HCT116 (cell line): ENCODE measurements around the gene DCST2. TPM values are rescaled to one million over a fixed set of nuclear protein-coding genes. Genes with fewer than 3 reads are reported as not detected.
A peak's percentile ranks its signal among the peaks of the same experiment; 100 is the strongest.

Experiments
- ATAC-seq: fragments of 200-7000 bp; cut with Tn5 transposase; 2 replicates; pipeline ENCODE4 v1.9.1; 2020; ENCODE audit warnings: mild to moderate bottlenecking, moderate library complexity
- BruUV-seq: library from RNA; stranded (reverse); fragments of 400-500 nt; replicated peaks from 2 replicates; lab custom pipeline; 2021; lab: Mats Ljungman, UMichigan
- CTCF ChIA-PET: fragments of 300-600 bp; sonication (Branson Sonifier 250); formaldehyde crosslinking; loops from one replicate; lab custom pipeline; 2021; ENCODE audit warnings: antibody characterized with exemption; lab: Charles Lee
- POLR2A ChIA-PET: fragments of 300-600, 350-600 bp; sonication (Branson Sonifier 250); formaldehyde crosslinking; loops from one replicate; lab custom pipeline; 2021; ENCODE audit warnings: antibody characterized with exemption; lab: Charles Lee
- RAD21 ChIA-PET, 2 experiments: fragments of 300-600 bp; sonication (Branson Sonifier 250); formaldehyde crosslinking; loops; one replicate each; lab custom pipeline; 2023; ENCODE audit warnings: low total read pairs in 2 of 2; ENCODE audit not compliant: uncharacterized antibody in 2 of 2, unreplicated experiment in 2 of 2, low non-redundant PET in 1 of 2; lab: Charles Lee
- DNase-seq: peaks from one replicate; pipeline ENCODE4 v3.0.0-alpha.2; 2010; ENCODE audit warnings: low read depth, low spot score
- H2AFZ ChIP-seq: fragments of 200-600 bp; shearing (Covaris generic), sonication (generic); 2 replicates; pipeline ENCODE4 v1.6.1; 2017; ENCODE audit warnings: low read depth, mixed run types, mixed read lengths, antibody characterized with exemption, low read length; ENCODE audit not compliant: poor library complexity, severe bottlenecking
- H3K27ac ChIP-seq: 2 replicates; pipeline ENCODE4 v1.5.1; 2012; ENCODE audit warnings: low read depth, low read length
- H3K27me3 ChIP-seq: fragments of 200-600 bp; sonication (generic); 2 replicates; pipeline ENCODE4 v1.6.1; 2016; ENCODE audit warnings: mixed run types, low read length, mixed read lengths; ENCODE audit not compliant: insufficient read depth
- H3K36me3 ChIP-seq, 2 experiments: fragments of 200-500 bp in 1 of 2; fragments of 200-600 bp in 1 of 2; sonication (Bioruptor generic) in 1 of 2; sonication (generic) in 1 of 2; 2 replicates each; pipeline versions ENCODE4 v1.5.1 to v1.6.1; 2014 to 2016; ENCODE audit warnings: low read length in 2 of 2, inconsistent platforms in 1 of 2, mixed read lengths in 1 of 2, mixed run types in 1 of 2; ENCODE audit not compliant: insufficient read depth in 2 of 2, control insufficient read depth in 1 of 2
- H3K4me1 ChIP-seq, 2 experiments: fragments of 200-600 bp in 1 of 2; sonication (generic) in 1 of 2; 2 replicates each; pipeline versions ENCODE4 v1.5.1 to v1.6.1; 2012 to 2017; ENCODE audit warnings: low read length in 2 of 2, inconsistent platforms in 1 of 2, mild to moderate bottlenecking in 1 of 2, mixed read lengths in 1 of 2, mixed run types in 1 of 2, moderate library complexity in 1 of 2; ENCODE audit not compliant: insufficient read depth in 2 of 2, control insufficient read depth in 1 of 2
- H3K4me2 ChIP-seq: fragments of 200-600 bp; sonication (generic); 2 replicates; pipeline ENCODE4 v1.6.1; 2017; ENCODE audit warnings: mixed run types, low read length, mixed read lengths
- H3K4me3 ChIP-seq, 2 experiments: fragments of 200-600 bp in 1 of 2; sonication (generic) in 1 of 2; replicated peaks in 1 of 2; 2 replicates each; pipeline ENCODE4 v1.5.1; 2011 to 2016; ENCODE audit warnings: low read length in 2 of 2, control low read depth in 1 of 2, low read depth in 1 of 2, mild to moderate bottlenecking in 1 of 2, mixed read lengths in 1 of 2, mixed run types in 1 of 2
- H3K79me2 ChIP-seq: fragments of 200-600 bp; sonication (generic); 2 replicates; pipeline ENCODE4 v1.6.1; 2017; ENCODE audit warnings: mild to moderate bottlenecking, mixed run types, low read length, moderate library complexity, mixed read lengths; ENCODE audit not compliant: insufficient read depth
- H3K9ac ChIP-seq: fragments of 200-600 bp; sonication (generic); 2 replicates; pipeline ENCODE4 v1.6.1; 2016; ENCODE audit warnings: low read length, mixed read lengths
- H3K9me2 ChIP-seq: fragments of 200-600 bp; sonication (generic), shearing (Covaris generic); 2 replicates; pipeline ENCODE4 v1.6.1; 2017; ENCODE audit warnings: mixed run types, mild to moderate bottlenecking, moderate library complexity; ENCODE audit not compliant: insufficient read depth
- H3K9me3 ChIP-seq, 2 experiments: fragments of 200-500 bp in 1 of 2; fragments of 200-600 bp in 1 of 2; sonication (Bioruptor generic) in 1 of 2; sonication (generic) in 1 of 2; 2 replicates each; pipeline ENCODE4 v1.6.1; 2014 to 2017; ENCODE audit warnings: low read length in 2 of 2, mixed read lengths in 2 of 2, inconsistent platforms in 1 of 2, low read depth in 1 of 2, mild to moderate bottlenecking in 1 of 2, mixed run types in 1 of 2, moderate library complexity in 1 of 2; ENCODE audit not compliant: control insufficient read depth in 1 of 2, insufficient read depth in 1 of 2
- H4K20me1 ChIP-seq: fragments of 200-600 bp; sonication (generic), shearing (Covaris generic); 2 replicates; pipeline ENCODE4 v1.6.1; 2017; ENCODE audit warnings: mixed run types, mild to moderate bottlenecking, moderate library complexity; ENCODE audit not compliant: insufficient read depth
- POLR2A ChIP-seq: IDR thresholded peaks from 2 replicates; pipeline ENCODE4 v1.7.0; 2011; ENCODE audit warnings: borderline replicate concordance; ENCODE audit not compliant: insufficient read depth, insufficient read length; ENCODE audit errors: extremely low read depth
- RAD21 ChIP-seq: IDR thresholded peaks from 2 replicates; pipeline ENCODE4 v1.6.1; 2012; ENCODE audit warnings: low read depth, mild to moderate bottlenecking
- SIN3A ChIP-seq: IDR thresholded peaks from 2 replicates; pipeline ENCODE4 v1.6.1; 2012; ENCODE audit warnings: low read depth
- SRF ChIP-seq: IDR thresholded peaks from 2 replicates; pipeline ENCODE4 v1.6.1; 2012; ENCODE audit warnings: low read depth
- ZFX ChIP-seq: fragments of 450-650 bp; IDR thresholded peaks from 2 replicates; pipeline ENCODE4 v1.6.1; 2017
- intact Hi-C: fragments of 100-400 bp; cut with micrococcal nuclease; formaldehyde crosslinking; loops from 2 replicates; pipeline ENCODE4 v1.10.0; 2022
- total RNA-seq: library from RNA; stranded (reverse); gene quantifications from one replicate; pipeline ENCODE4 v1.2.1, GENCODE V29; 2021; ENCODE audit not compliant: unreplicated experiment
- TF ChIP-seq, protein P1 (sequence below), 3 experiments: fragments of 200-600 bp in 1 of 3; sonication (generic) in 1 of 3; IDR thresholded peaks in 2 of 3; conservative IDR thresholded peaks in 1 of 3; 2 replicates each; pipeline ENCODE4 v1.5.1; 2012 to 2017; ENCODE audit warnings: low read depth in 2 of 3, low read length in 2 of 3, antibody characterized with exemption in 1 of 3, borderline replicate concordance in 1 of 3, control low read depth in 1 of 3, mild to moderate bottlenecking in 1 of 3, mixed read lengths in 1 of 3, mixed run types in 1 of 3, moderate library complexity in 1 of 3; ENCODE audit not compliant: insufficient read depth in 1 of 3
- TF ChIP-seq, protein P2 (sequence below): IDR thresholded peaks from 2 replicates; pipeline ENCODE4 v1.6.1; 2012

The DCST2 gene
- total RNA-seq, 1 experiment from 2014 or later = 2.0 TPM

GRCh38 chr1:155061381-155062150 is 28.0 kb upstream of the DCST2 start:
- CTCF ChIA-PET = interaction anchor here (0.6 to 1.9 kb wide), 15 partner anchors 9 to 169 kb away, joined by 3 to 21 read pairs (median 3); partner anchors contain the start of genes ADAM15, PBXIP1 and PMVK
- Histone ChIP-seq H3K27ac (peak overlapping the region; percentile 56), H3K9me3 (no peaks in the 10 kb centered on the region), H3K4me1 (peaks cover 21 to 35% of the 10 kb centered on the region in 2 experiments), H3K4me3 (no peak overlapping the region), H3K9me2 (no peaks in the 10 kb centered on the region), H4K20me1 (no peaks in the 10 kb centered on the region), H3K4me2 (peak overlapping the region; percentile 95; the same call in 1 of the 2 replicates), H3K27me3 (no peaks in the 10 kb centered on the region), H3K79me2 (0 out of 2 replicates have a peak, but pooled peaks cover 5% of the 10 kb centered on the region), H3K36me3 (peaks cover 13 to 24% of the 10 kb centered on the region in 2 experiments; a peak in 3 of 4 replicates), H3K9ac (peak overlapping the region; percentile 33; the same call in 1 of the 2 replicates), H2AFZ (no peak overlapping the region)
- DNase-seq = peak; percentile 73
- intact Hi-C loops = loop anchor here (1.0 to 5.0 kb wide), 5 partner anchors 23 to 504 kb away; partner anchors contain the start of genes CKS1B, SHC1 and UBE2Q1
- POLR2A ChIA-PET = interaction anchor here (1.0 kb wide), 2 partner anchors 17 to 88 kb away, joined by 3 to 4 read pairs; no protein-coding TSS in a partner anchor
- TF ChIP-seq, protein P1, sequence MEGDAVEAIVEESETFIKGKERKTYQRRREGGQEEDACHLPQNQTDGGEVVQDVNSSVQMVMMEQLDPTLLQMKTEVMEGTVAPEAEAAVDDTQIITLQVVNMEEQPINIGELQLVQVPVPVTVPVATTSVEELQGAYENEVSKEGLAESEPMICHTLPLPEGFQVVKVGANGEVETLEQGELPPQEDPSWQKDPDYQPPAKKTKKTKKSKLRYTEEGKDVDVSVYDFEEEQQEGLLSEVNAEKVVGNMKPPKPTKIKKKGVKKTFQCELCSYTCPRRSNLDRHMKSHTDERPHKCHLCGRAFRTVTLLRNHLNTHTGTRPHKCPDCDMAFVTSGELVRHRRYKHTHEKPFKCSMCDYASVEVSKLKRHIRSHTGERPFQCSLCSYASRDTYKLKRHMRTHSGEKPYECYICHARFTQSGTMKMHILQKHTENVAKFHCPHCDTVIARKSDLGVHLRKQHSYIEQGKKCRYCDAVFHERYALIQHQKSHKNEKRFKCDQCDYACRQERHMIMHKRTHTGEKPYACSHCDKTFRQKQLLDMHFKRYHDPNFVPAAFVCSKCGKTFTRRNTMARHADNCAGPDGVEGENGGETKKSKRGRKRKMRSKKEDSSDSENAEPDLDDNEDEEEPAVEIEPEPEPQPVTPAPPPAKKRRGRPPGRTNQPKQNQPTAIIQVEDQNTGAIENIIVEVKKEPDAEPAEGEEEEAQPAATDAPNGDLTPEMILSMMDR (IDR thresholded peaks at IDR 0.05 in 2 of 3, conservative IDR thresholded peaks at IDR 0.05 in 1 of 3; ENCODE audit: borderline replicate concordance in 1 of 3, insufficient read depth in 1 of 3, low read depth in 2 of 3, low read length in 2 of 3) = peak; percentile 82 to 99 (median 98)
- no peak for TF ChIP-seq POLR2A
- TF ChIP-seq SIN3A = no peak
- TF ChIP-seq ZFX = no peak
- no peak for TF ChIP-seq SRF
- TF ChIP-seq, protein P2, sequence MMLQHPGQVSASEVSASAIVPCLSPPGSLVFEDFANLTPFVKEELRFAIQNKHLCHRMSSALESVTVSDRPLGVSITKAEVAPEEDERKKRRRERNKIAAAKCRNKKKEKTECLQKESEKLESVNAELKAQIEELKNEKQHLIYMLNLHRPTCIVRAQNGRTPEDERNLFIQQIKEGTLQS = no peak
- peak; percentile 98 for TF ChIP-seq RAD21
- RAD21 ChIA-PET = interaction anchor here in 1 of 2 experiments (1.0 to 1.2 kb wide), 2 partner anchors 9 to 23 kb away, joined by 8 read pairs; no protein-coding TSS in a partner anchor
- ATAC-seq = peak; percentile 50
- BruUV-seq = no TSS peak
